GM12878 (cell line): ENCODE data around the gene POLDIP3. TPM values are rescaled to one million over a fixed set of nuclear protein-coding genes. Genes with fewer than 3 reads are reported as not detected.
A peak's percentile ranks its signal among the peaks of the same experiment; 100 is the strongest.

Experiments used
- ATAC-seq: fragments of 200-7000 bp; cut with Tn5 transposase; 3 replicates; pipeline ENCODE4 v1.9.1; 2020; ENCODE audit warnings: mild to moderate bottlenecking, moderate library complexity
- BruUV-seq: library from RNA; stranded (reverse); fragments of 400-500 nt; replicated peaks from 2 replicates; lab custom pipeline; 2021; lab: Mats Ljungman, UMichigan
- CTCF ChIA-PET: fragments of 300-600 bp; sonication (Branson Sonifier 250); formaldehyde crosslinking; extraction: SDS; loops from one replicate; lab custom pipeline; 2021; ENCODE audit warnings: inconsistent platforms; lab: Yijun Ruan, JAX
- POLR2A ChIA-PET: fragments of 350-600 bp; formaldehyde crosslinking; extraction: SDS; loops from one replicate; lab custom pipeline; 2021; ENCODE audit warnings: inconsistent platforms; lab: Charles Lee
- RAD21 ChIA-PET: fragments of 300-600 bp; sonication (Branson Sonifier 250); formaldehyde crosslinking; loops from one replicate; lab custom pipeline; 2023; ENCODE audit warnings: antibody characterized with exemption; ENCODE audit not compliant: unreplicated experiment; lab: Charles Lee
- SMC1A ChIA-PET: fragments of 300-600 bp; sonication (Branson Sonifier 250); formaldehyde crosslinking; loops from one replicate; lab custom pipeline; 2023; ENCODE audit not compliant: unreplicated experiment, uncharacterized antibody; lab: Charles Lee
- DNase-seq: peaks from one replicate; pipeline ENCODE4 v3.0.0-alpha.2; 2011; ENCODE audit warnings: low read depth, low spot score
- FAIRE-seq: peaks from 3 replicates; lab custom pipeline; 2011; peaks lifted over from hg19 to GRCh38; lab: Jason Lieb, UNC
- H2AFZ ChIP-seq: 2 replicates; pipeline ENCODE4 v1.6.0; 2011; ENCODE audit warnings: low read depth, low read length, control low read depth; ENCODE audit not compliant: control insufficient read depth
- H3K27ac ChIP-seq: 2 replicates; pipeline ENCODE4 v1.5.1; 2011; ENCODE audit warnings: control low read depth; ENCODE audit not compliant: control insufficient read depth, insufficient read depth
- H3K27me3 ChIP-seq, 2 experiments: replicated peaks in 1 of 2; 2 replicates each; pipeline versions ENCODE4 v1.6.0 to v1.6.1; 2011; ENCODE audit warnings: low read length in 1 of 2; ENCODE audit not compliant: control insufficient read depth in 2 of 2, insufficient read depth in 2 of 2
- H3K36me3 ChIP-seq, 2 experiments: 2 replicates each; pipeline ENCODE4 v1.5.1; 2011; ENCODE audit warnings: low read length in 1 of 2; ENCODE audit not compliant: control insufficient read depth in 2 of 2, insufficient read depth in 2 of 2
- H3K4me1 ChIP-seq: 2 replicates; pipeline ENCODE4 v1.6.1; 2011; ENCODE audit warnings: mild to moderate bottlenecking, low read length, moderate library complexity, mixed read lengths; ENCODE audit not compliant: control insufficient read depth, insufficient read depth
- H3K4me2 ChIP-seq: 2 replicates; pipeline ENCODE4 v1.6.0; 2011; ENCODE audit warnings: control low read depth; ENCODE audit not compliant: control insufficient read depth, insufficient read depth
- H3K4me3 ChIP-seq: fragments of 200-600 bp; sonication (generic); 2 replicates; pipeline ENCODE4 v1.5.1; 2016
- H3K79me2 ChIP-seq: 2 replicates; pipeline ENCODE4 v1.6.0; 2011; ENCODE audit warnings: low read length; ENCODE audit not compliant: control insufficient read depth, insufficient read depth
- H3K9ac ChIP-seq: 2 replicates; pipeline ENCODE4 v1.8.0; 2011; ENCODE audit warnings: low read length, control low read depth, mixed read lengths; ENCODE audit not compliant: control insufficient read depth, insufficient read depth
- H3K9me3 ChIP-seq: replicated peaks from 3 replicates; pipeline ENCODE4 v1.5.1; 2011; ENCODE audit warnings: mild to moderate bottlenecking, low read length; ENCODE audit not compliant: control insufficient read depth, insufficient read depth
- H4K20me1 ChIP-seq: 2 replicates; pipeline ENCODE4 v1.6.0; 2011; ENCODE audit not compliant: control insufficient read depth, insufficient read depth
- DPF2 ChIP-seq: fragments of 450-650 bp; IDR thresholded peaks from 2 replicates; pipeline ENCODE4 v1.6.1; 2017; ENCODE audit warnings: mild to moderate bottlenecking
- NR2F1 ChIP-seq: fragments of 450-650 bp; conservative IDR thresholded peaks from 2 replicates; pipeline ENCODE4 v1.6.1; 2017; ENCODE audit warnings: mild to moderate bottlenecking
- SPI1 ChIP-seq: IDR thresholded peaks from 2 replicates; pipeline ENCODE4 v1.6.1; 2011; ENCODE audit warnings: low read depth, mild to moderate bottlenecking, low read length, moderate library complexity, borderline replicate concordance; ENCODE audit not compliant: insufficient read depth
- ZNF622 ChIP-seq: fragments of 450-650 bp; IDR thresholded peaks from 2 replicates; pipeline ENCODE4 v1.6.1; 2017; ENCODE audit warnings: mild to moderate bottlenecking, inconsistent platforms
- WGBS: methylation state at CpG from one replicate; pipeline ENCODE4 v1.1.6; 2016; ENCODE audit warnings: low lambda C conversion rate; ENCODE audit not compliant: insufficient replicate concordance, insufficient coverage; ENCODE audit errors: missing lambda C conversion rate; 5-methylcytosine and 5-hydroxymethylcytosine counted together
- in situ Hi-C: fragments of 300-500 bp; cut with MboI; formaldehyde crosslinking; loops from 9 replicates; pipeline ENCODE4 v1.14.3; 2018; ENCODE audit warnings: mixed read lengths
- intact Hi-C: fragments of 100-400 bp; cut with micrococcal nuclease; formaldehyde crosslinking; loops from one replicate; pipeline ENCODE4 v1.14.2; 2022; ENCODE audit not compliant: unreplicated experiment
- polyA plus RNA-seq, 11 experiments: library from polyadenylated mRNA; depleted of rRNA in 4 of 11; unstranded in 6 of 11; stranded (reverse) in 5 of 11; fragments of >200 nt; fragmentation: Nextera tagmentation in 4 of 11; fragmentation: Illumina TruSeq in 1 of 11; extraction: Ambion mirVana in 4 of 11; extraction: Trizol in 1 of 11; gene quantifications; 1 replicate in 1 of 11; 2 replicates in 10 of 11; pipeline versions ENCODE4 v1.2.1 to v1.2.3, GENCODE V29; 2011 to 2016; ENCODE audit warnings: inconsistent platforms in 2 of 11, missing spikeins in 2 of 11, low read depth in 1 of 11
- total RNA-seq, 4 experiments: library from RNA; depleted of rRNA in 3 of 4; stranded (reverse); fragments of >200 nt in 3 of 4; fragmentation: Illumina TruSeq in 1 of 4; extraction: Trizol in 1 of 4; gene quantifications; 2 replicates each; pipeline versions ENCODE4 v1.2.1 to v1.2.3, GENCODE V29; 2013 to 2021
- TF ChIP-seq, protein P1 (sequence below), 3 experiments: IDR thresholded peaks in 2 of 3; conservative IDR thresholded peaks in 1 of 3; 2 replicates each; pipeline ENCODE4 v1.5.1; 2011; ENCODE audit warnings: low read depth in 3 of 3, low read length in 3 of 3, mild to moderate bottlenecking in 3 of 3, control low read depth in 2 of 3, moderate library complexity in 2 of 3, inconsistent platforms in 1 of 3, mixed read lengths in 1 of 3; ENCODE audit not compliant: control insufficient read depth in 2 of 3, insufficient read depth in 1 of 3; ENCODE audit errors: extremely low read depth in 1 of 3
- TF ChIP-seq, protein P2 (sequence below): fragments of 150-350 bp; IDR thresholded peaks from 2 replicates; pipeline ENCODE4 v1.6.1; 2016; ENCODE audit warnings: low read depth, low read length
- TF ChIP-seq, protein P3 (sequence below): IDR thresholded peaks from 2 replicates; pipeline ENCODE4 v1.6.1; 2012; ENCODE audit warnings: low read length, inconsistent platforms
- TF ChIP-seq, protein P4 (sequence below): fragments of 450-650 bp; IDR thresholded peaks from 2 replicates; pipeline ENCODE4 v1.6.1; 2017; ENCODE audit warnings: antibody characterized with exemption, mild to moderate bottlenecking, moderate library complexity

Gene POLDIP3
- total and polyA plus RNA-seq, 10 of the 15 experiments (the other 5 are each of a cell fraction or from before 2014, with no cell fraction given), result 14.8 to 60.2 (median 49.5) TPM

DNA sequence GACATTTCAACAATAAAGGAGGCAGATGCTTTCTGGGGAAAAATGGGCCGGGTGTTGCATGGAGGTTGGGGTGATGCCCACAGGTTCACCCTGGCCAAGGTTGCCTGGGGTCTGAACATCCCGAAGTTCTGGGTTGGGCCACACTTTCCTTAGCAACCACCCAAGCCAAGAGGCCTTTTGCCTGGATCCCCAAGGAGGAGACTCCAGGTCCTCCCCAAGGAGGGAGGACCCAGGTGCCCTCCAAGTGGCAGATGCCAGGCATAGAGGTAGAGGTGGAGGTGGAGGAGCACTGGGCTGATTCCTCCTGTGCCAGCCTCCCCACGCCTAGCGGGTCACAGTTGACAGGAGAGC lies 33.3 kb upstream of the POLDIP3 start:
- H3K4me1 ChIP-seq, result peaks cover 39% of the 10 kb centered on the region
- SMC1A ChIA-PET, result interaction anchor here (0.7 to 1.9 kb wide), 3 partner anchors 17 to 64 kb away, joined by 3 to 6 read pairs (median 3); no protein-coding TSS in a partner anchor
- no peaks in the 10 kb centered on the region for H3K27me3 ChIP-seq
- no peak for ATAC-seq
- peaks cover 54% of the 10 kb centered on the region for H3K79me2 ChIP-seq
- POLR2A ChIA-PET, result interaction anchor here (0.7 to 2.1 kb wide), 3 partner anchors 9 to 365 kb away, joined by 3 to 11 read pairs (median 4); partner anchors contain the start of gene POLDIP3
- no peaks in the 10 kb centered on the region for H3K36me3 ChIP-seq
- no TSS peak for BruUV-seq
- H3K4me3 ChIP-seq, result peak overlapping the region; percentile 100
- RAD21 ChIA-PET, result interaction anchor here (0.6 to 1.0 kb wide), 2 partner anchors 8 to 128 kb away, joined by 3 read pairs; partner anchors contain the start of gene RRP7A
- no peaks in the 10 kb centered on the region for H4K20me1 ChIP-seq
- H3K4me2 ChIP-seq, result peak overlapping the region; percentile 98
- FAIRE-seq, result no peak
- H3K27ac ChIP-seq, result peak overlapping the region; percentile 69; the same call in 1 of the 2 replicates
- intact Hi-C loops (loop anchor here (2.0 kb wide), 1 partner anchor 33 kb away; the partner anchor contains the start of gene POLDIP3), in situ Hi-C loops (no loop called here)
- peak overlapping the region; percentile 85 for H3K9ac ChIP-seq
- H3K9me3 ChIP-seq, result no peaks in the 10 kb centered on the region
- CTCF ChIA-PET, result interaction anchor here (0.7 to 3.0 kb wide), 3 partner anchors 12 to 26 kb away, joined by 4 to 17 read pairs (median 5); no protein-coding TSS in a partner anchor
- H2AFZ ChIP-seq, result no peak overlapping the region
- DNase-seq, result no peak
- TF ChIP-seq, protein P1, sequence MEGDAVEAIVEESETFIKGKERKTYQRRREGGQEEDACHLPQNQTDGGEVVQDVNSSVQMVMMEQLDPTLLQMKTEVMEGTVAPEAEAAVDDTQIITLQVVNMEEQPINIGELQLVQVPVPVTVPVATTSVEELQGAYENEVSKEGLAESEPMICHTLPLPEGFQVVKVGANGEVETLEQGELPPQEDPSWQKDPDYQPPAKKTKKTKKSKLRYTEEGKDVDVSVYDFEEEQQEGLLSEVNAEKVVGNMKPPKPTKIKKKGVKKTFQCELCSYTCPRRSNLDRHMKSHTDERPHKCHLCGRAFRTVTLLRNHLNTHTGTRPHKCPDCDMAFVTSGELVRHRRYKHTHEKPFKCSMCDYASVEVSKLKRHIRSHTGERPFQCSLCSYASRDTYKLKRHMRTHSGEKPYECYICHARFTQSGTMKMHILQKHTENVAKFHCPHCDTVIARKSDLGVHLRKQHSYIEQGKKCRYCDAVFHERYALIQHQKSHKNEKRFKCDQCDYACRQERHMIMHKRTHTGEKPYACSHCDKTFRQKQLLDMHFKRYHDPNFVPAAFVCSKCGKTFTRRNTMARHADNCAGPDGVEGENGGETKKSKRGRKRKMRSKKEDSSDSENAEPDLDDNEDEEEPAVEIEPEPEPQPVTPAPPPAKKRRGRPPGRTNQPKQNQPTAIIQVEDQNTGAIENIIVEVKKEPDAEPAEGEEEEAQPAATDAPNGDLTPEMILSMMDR (IDR thresholded peaks at IDR 0.05 in 2 of 3, conservative IDR thresholded peaks at IDR 0.05 in 1 of 3; ENCODE audit: control insufficient read depth in 2 of 3, extremely low read depth in 1 of 3, insufficient read depth in 1 of 3, low read depth in 3 of 3, low read length in 3 of 3), result no peak
- TF ChIP-seq, protein P2, sequence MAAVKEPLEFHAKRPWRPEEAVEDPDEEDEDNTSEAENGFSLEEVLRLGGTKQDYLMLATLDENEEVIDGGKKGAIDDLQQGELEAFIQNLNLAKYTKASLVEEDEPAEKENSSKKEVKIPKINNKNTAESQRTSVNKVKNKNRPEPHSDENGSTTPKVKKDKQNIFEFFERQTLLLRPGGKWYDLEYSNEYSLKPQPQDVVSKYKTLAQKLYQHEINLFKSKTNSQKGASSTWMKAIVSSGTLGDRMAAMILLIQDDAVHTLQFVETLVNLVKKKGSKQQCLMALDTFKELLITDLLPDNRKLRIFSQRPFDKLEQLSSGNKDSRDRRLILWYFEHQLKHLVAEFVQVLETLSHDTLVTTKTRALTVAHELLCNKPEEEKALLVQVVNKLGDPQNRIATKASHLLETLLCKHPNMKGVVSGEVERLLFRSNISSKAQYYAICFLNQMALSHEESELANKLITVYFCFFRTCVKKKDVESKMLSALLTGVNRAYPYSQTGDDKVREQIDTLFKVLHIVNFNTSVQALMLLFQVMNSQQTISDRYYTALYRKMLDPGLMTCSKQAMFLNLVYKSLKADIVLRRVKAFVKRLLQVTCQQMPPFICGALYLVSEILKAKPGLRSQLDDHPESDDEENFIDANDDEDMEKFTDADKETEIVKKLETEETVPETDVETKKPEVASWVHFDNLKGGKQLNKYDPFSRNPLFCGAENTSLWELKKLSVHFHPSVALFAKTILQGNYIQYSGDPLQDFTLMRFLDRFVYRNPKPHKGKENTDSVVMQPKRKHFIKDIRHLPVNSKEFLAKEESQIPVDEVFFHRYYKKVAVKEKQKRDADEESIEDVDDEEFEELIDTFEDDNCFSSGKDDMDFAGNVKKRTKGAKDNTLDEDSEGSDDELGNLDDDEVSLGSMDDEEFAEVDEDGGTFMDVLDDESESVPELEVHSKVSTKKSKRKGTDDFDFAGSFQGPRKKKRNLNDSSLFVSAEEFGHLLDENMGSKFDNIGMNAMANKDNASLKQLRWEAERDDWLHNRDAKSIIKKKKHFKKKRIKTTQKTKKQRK, result no peak
- TF ChIP-seq, protein P3, sequence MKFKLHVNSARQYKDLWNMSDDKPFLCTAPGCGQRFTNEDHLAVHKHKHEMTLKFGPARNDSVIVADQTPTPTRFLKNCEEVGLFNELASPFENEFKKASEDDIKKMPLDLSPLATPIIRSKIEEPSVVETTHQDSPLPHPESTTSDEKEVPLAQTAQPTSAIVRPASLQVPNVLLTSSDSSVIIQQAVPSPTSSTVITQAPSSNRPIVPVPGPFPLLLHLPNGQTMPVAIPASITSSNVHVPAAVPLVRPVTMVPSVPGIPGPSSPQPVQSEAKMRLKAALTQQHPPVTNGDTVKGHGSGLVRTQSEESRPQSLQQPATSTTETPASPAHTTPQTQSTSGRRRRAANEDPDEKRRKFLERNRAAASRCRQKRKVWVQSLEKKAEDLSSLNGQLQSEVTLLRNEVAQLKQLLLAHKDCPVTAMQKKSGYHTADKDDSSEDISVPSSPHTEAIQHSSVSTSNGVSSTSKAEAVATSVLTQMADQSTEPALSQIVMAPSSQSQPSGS, result no peak
- TF ChIP-seq, protein P4, sequence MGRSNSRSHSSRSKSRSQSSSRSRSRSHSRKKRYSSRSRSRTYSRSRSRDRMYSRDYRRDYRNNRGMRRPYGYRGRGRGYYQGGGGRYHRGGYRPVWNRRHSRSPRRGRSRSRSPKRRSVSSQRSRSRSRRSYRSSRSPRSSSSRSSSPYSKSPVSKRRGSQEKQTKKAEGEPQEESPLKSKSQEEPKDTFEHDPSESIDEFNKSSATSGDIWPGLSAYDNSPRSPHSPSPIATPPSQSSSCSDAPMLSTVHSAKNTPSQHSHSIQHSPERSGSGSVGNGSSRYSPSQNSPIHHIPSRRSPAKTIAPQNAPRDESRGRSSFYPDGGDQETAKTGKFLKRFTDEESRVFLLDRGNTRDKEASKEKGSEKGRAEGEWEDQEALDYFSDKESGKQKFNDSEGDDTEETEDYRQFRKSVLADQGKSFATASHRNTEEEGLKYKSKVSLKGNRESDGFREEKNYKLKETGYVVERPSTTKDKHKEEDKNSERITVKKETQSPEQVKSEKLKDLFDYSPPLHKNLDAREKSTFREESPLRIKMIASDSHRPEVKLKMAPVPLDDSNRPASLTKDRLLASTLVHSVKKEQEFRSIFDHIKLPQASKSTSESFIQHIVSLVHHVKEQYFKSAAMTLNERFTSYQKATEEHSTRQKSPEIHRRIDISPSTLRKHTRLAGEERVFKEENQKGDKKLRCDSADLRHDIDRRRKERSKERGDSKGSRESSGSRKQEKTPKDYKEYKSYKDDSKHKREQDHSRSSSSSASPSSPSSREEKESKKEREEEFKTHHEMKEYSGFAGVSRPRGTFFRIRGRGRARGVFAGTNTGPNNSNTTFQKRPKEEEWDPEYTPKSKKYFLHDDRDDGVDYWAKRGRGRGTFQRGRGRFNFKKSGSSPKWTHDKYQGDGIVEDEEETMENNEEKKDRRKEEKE, result no peak
- TF ChIP-seq ZNF622 (no peak), SPI1 (no peak), DPF2 (no peak), NR2F1 (no peak)
- WGBS, result 11% methylated on average over 4 of the region's 4 CpGs
